PFSK-1 (cell line): ENCODE measurements around the gene GBE1.

Source experiments
- FOXP2 ChIP-seq: optimal IDR thresholded peaks from 2 replicates; pipeline ENCODE3; 2011; ENCODE audit warnings: borderline replicate concordance, control low read depth, inconsistent platforms; ENCODE audit not compliant: insufficient read depth; ENCODE audit errors: extremely low read length, extremely low read depth
- POLR2AphosphoS5 ChIP-seq: IDR thresholded peaks from 2 replicates; pipeline ENCODE4 v1.6.1; 2012; ENCODE audit warnings: low read depth, mild to moderate bottlenecking, control low read depth, low read length, moderate library complexity
- SIN3A ChIP-seq: IDR thresholded peaks from 2 replicates; pipeline ENCODE4 v1.6.1; 2012; ENCODE audit warnings: mild to moderate bottlenecking, low read length, moderate library complexity, borderline replicate concordance; ENCODE audit not compliant: insufficient read depth
- TAF1 ChIP-seq: IDR thresholded peaks from 2 replicates; pipeline ENCODE4 v1.6.1; 2012; ENCODE audit warnings: low read length, control low read depth, borderline replicate concordance; ENCODE audit not compliant: insufficient read depth
- TF ChIP-seq, protein P1 (sequence below), 2 experiments: IDR thresholded peaks; 2 replicates each; pipeline versions ENCODE4 v1.6.1 to v1.8.0; 2011 to 2012; ENCODE audit warnings: low read depth in 2 of 2, low read length in 2 of 2, control low read depth in 1 of 2, inconsistent platforms in 1 of 2, mild to moderate bottlenecking in 1 of 2, moderate library complexity in 1 of 2; ENCODE audit not compliant: insufficient read depth in 1 of 2

Gene GBE1

DNA sequence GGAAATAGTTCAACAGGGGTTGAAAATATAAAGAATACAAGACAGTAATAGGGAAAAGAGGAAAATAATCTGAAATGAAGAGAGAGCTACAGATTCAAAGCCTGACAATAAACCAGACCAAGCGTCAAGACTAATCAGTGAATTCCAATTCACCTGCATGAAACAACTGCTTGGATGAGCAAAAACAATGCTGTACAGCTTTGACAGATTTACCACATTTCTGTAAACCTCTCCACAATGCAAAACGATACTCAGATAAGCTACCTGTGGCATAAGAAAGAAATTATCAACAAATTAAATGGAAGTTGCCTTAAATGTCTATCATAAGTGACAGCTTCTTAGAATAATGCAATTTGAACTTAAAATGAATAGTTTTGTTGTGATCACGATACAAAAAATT lies 65.4 kb downstream of the GBE1 start:
- TF ChIP-seq, protein P1, sequence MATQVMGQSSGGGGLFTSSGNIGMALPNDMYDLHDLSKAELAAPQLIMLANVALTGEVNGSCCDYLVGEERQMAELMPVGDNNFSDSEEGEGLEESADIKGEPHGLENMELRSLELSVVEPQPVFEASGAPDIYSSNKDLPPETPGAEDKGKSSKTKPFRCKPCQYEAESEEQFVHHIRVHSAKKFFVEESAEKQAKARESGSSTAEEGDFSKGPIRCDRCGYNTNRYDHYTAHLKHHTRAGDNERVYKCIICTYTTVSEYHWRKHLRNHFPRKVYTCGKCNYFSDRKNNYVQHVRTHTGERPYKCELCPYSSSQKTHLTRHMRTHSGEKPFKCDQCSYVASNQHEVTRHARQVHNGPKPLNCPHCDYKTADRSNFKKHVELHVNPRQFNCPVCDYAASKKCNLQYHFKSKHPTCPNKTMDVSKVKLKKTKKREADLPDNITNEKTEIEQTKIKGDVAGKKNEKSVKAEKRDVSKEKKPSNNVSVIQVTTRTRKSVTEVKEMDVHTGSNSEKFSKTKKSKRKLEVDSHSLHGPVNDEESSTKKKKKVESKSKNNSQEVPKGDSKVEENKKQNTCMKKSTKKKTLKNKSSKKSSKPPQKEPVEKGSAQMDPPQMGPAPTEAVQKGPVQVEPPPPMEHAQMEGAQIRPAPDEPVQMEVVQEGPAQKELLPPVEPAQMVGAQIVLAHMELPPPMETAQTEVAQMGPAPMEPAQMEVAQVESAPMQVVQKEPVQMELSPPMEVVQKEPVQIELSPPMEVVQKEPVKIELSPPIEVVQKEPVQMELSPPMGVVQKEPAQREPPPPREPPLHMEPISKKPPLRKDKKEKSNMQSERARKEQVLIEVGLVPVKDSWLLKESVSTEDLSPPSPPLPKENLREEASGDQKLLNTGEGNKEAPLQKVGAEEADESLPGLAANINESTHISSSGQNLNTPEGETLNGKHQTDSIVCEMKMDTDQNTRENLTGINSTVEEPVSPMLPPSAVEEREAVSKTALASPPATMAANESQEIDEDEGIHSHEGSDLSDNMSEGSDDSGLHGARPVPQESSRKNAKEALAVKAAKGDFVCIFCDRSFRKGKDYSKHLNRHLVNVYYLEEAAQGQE (IDR thresholded peaks at IDR 0.05; ENCODE audit: insufficient read depth in 1 of 2, low read depth in 2 of 2, low read length in 2 of 2) = no peak
- TF ChIP-seq TAF1 = no peak

DNA sequence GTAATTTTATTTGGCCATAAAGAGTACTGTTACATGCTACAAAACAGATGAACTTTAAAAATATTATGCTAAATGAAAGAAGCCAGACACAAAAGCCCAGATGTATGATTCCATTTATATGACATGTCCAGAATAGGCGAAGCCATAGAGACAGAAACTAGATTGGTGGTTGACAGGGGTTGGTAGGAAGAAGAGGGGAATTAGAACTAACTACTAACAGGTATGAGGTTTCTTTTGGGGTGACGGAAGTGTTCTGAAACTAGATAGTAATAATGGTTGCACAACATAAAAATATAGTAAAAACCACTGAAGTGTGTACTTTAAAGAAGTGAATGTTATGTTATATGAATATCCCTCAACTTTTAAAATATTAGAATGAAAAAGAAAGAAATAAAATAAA lies 66.1 kb downstream of the GBE1 start:
- TF ChIP-seq, protein P1 (IDR thresholded peaks at IDR 0.05; ENCODE audit: insufficient read depth in 1 of 2, low read depth in 2 of 2, low read length in 2 of 2) = no peak
- no peak for TF ChIP-seq FOXP2

DNA sequence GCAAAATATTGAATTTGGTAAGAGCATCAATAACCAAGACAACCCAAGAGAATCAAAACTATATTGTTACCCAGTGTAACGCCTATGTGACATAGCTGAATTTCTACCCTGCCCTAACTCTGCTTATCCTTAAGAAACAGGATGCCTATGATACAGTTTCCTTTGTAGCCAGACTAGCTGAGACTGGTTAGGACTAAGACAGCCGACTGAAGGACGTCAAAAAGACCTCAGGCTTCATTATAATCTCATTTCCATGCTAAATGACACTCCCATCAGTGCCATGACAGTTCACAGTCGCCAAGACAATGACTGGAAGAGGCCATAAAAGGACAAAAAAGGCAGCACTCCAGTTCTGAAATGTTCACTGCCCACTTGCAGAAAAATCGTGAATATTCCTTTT lies 66.8 kb downstream of the GBE1 start:
- TF ChIP-seq SIN3A = no peak
- TF ChIP-seq FOXP2 = no peak
- no peak for TF ChIP-seq TAF1
- TF ChIP-seq, protein P1 (IDR thresholded peaks at IDR 0.05; ENCODE audit: insufficient read depth in 1 of 2, low read depth in 2 of 2, low read length in 2 of 2) = no peak
- no peak for TF ChIP-seq POLR2AphosphoS5

DNA sequence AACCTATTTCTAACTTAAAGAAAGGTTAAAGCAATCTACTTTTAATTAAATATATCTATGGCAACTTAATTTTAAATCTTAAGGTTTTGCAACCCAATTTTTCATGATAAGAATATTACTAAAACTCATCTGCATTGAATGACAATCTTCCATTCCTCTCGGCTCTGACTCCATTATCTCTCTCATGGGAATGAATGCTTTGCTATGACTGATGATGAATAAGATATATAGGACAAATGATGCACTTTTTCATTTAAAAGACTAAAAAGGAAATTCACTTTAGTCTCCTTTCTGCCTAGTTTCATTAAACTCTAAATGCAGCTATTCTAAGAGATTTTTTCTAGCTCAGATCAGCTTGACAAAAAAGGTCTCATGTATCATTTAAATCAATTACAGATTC lies 68.7 kb downstream of the GBE1 start:
- no peak for TF ChIP-seq FOXP2
- no peak for TF ChIP-seq SIN3A
- TF ChIP-seq, protein P1 (IDR thresholded peaks at IDR 0.05; ENCODE audit: insufficient read depth in 1 of 2, low read depth in 2 of 2, low read length in 2 of 2) = no peak
- TF ChIP-seq POLR2AphosphoS5 = no peak
- TF ChIP-seq TAF1 = no peak

DNA sequence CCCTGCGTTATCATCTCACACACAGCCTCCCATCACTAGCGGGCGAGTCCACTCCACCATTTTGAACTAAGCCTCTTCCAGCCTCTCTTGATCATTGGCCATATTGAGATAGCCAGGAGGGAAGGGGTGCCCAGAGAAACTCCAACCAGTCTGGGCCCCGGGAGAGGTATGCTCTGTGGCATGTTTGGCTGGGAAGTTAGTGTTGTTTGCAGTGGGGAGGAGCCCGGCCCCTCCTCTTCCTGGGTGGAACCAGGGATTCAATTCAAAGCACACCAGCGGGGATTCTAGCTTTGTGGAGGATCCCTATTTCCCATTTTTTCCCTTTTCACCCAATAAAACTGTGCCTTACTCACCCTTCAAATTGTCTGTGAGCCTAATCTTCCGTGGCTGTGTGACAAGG lies 71.8 kb downstream of the GBE1 start:
- TF ChIP-seq POLR2AphosphoS5 = no peak
- TF ChIP-seq, protein P1 (IDR thresholded peaks at IDR 0.05; ENCODE audit: insufficient read depth in 1 of 2, low read depth in 2 of 2, low read length in 2 of 2) = no peak
- TF ChIP-seq FOXP2 = no peak
- no peak for TF ChIP-seq TAF1
- no peak for TF ChIP-seq SIN3A
